Caco-2 (cell line): Measurements from ENCODE around the gene DLG3. TPM values are rescaled to one million over a fixed set of nuclear protein-coding genes. Genes with fewer than 3 reads are reported as not detected.

ENCODE experiments used
- BruUV-seq: library from RNA; stranded (reverse); fragments of 400-500 nt; replicated peaks from 2 replicates; lab custom pipeline; 2021; lab: Mats Ljungman, UMichigan
- CTCF ChIA-PET: fragments of 300-600 bp; sonication (Branson Sonifier 250); formaldehyde crosslinking; loops from one replicate; lab custom pipeline; 2022; ENCODE audit warnings: antibody characterized with exemption; lab: Charles Lee
- POLR2A ChIA-PET: fragments of 300-600 bp; sonication (Branson Sonifier 250); formaldehyde crosslinking; loops from one replicate; lab custom pipeline; 2022; ENCODE audit warnings: antibody characterized with exemption; lab: Charles Lee
- DNase-seq, 2 experiments: peaks; one replicate each; pipeline versions ENCODE4 v3.0.0 to v3.0.0-alpha.2; 2020 to 2022
- H3K27me3 ChIP-seq: replicated peaks from 2 replicates; pipeline ENCODE4 v1.6.0; 2011; ENCODE audit warnings: low read length; ENCODE audit not compliant: control insufficient read depth, insufficient read depth
- H3K36me3 ChIP-seq: 2 replicates; pipeline ENCODE4 v1.5.1; 2011; ENCODE audit warnings: low read length; ENCODE audit not compliant: control insufficient read depth, insufficient read depth
- H3K4me1 ChIP-seq: fragments of 250-450 bp; sonication (Bioruptor Pico); 2 replicates; pipeline ENCODE4 v1.5.1; 2020; ENCODE audit warnings: mild to moderate bottlenecking
- H3K4me3 ChIP-seq: 2 replicates; pipeline ENCODE4 v1.5.1; 2011; ENCODE audit warnings: low read depth, mild to moderate bottlenecking, control low read depth, low read length
- H3K9me3 ChIP-seq: fragments of 250-450 bp; sonication (Bioruptor Pico); 2 replicates; pipeline ENCODE4 v1.5.1; 2020; ENCODE audit warnings: mild to moderate bottlenecking, moderate library complexity
- H3K27ac Mint-ChIP-seq: one replicate; pipeline ENCODE4 v1.8.0; 2022; ENCODE audit warnings: mixed read lengths; ENCODE audit not compliant: unreplicated experiment
- H3K27me3 Mint-ChIP-seq: one replicate; pipeline ENCODE4 v1.8.0; 2022; ENCODE audit warnings: mixed read lengths; ENCODE audit not compliant: insufficient read depth, unreplicated experiment
- H3K36me3 Mint-ChIP-seq: one replicate; pipeline ENCODE4 v1.8.0; 2022; ENCODE audit warnings: mild to moderate bottlenecking, mixed read lengths; ENCODE audit not compliant: insufficient read depth, unreplicated experiment
- H3K4me1 Mint-ChIP-seq: one replicate; pipeline ENCODE4 v1.8.0; 2022; ENCODE audit warnings: low read depth, mixed read lengths; ENCODE audit not compliant: unreplicated experiment
- H3K4me3 Mint-ChIP-seq: one replicate; pipeline ENCODE4 v1.8.0; 2022; ENCODE audit warnings: mild to moderate bottlenecking, moderate library complexity, mixed read lengths; ENCODE audit not compliant: unreplicated experiment
- H3K9me3 Mint-ChIP-seq: one replicate; pipeline ENCODE4 v1.8.0; 2022; ENCODE audit warnings: mixed read lengths; ENCODE audit not compliant: unreplicated experiment
- intact Hi-C: fragments of 100-400 bp; cut with micrococcal nuclease; formaldehyde crosslinking; loops from one replicate; pipeline ENCODE4 v1.10.0; 2022; ENCODE audit not compliant: unreplicated experiment
- total RNA-seq: library from RNA; stranded (reverse); gene quantifications from 2 replicates; pipeline ENCODE4 v1.2.3, GENCODE V29; 2022
- TF ChIP-seq, protein P1 (sequence below), 2 experiments: fragments of 200-600 bp in 1 of 2; IDR thresholded peaks; 1 replicate in 1 of 2; 2 replicates in 1 of 2; pipeline versions ENCODE4 v1.5.1 to v1.8.0; 2011 to 2022; ENCODE audit warnings: antibody characterized with exemption in 1 of 2, control low read depth in 1 of 2, inconsistent platforms in 1 of 2, low read depth in 1 of 2, low read length in 1 of 2, mild to moderate bottlenecking in 1 of 2, moderate library complexity in 1 of 2; ENCODE audit not compliant: insufficient read depth in 1 of 2, severe bottlenecking in 1 of 2, unreplicated experiment in 1 of 2

DLG3 gene
- total RNA-seq, 1 experiment from 2014 or later, result 58.5 TPM

DNA sequence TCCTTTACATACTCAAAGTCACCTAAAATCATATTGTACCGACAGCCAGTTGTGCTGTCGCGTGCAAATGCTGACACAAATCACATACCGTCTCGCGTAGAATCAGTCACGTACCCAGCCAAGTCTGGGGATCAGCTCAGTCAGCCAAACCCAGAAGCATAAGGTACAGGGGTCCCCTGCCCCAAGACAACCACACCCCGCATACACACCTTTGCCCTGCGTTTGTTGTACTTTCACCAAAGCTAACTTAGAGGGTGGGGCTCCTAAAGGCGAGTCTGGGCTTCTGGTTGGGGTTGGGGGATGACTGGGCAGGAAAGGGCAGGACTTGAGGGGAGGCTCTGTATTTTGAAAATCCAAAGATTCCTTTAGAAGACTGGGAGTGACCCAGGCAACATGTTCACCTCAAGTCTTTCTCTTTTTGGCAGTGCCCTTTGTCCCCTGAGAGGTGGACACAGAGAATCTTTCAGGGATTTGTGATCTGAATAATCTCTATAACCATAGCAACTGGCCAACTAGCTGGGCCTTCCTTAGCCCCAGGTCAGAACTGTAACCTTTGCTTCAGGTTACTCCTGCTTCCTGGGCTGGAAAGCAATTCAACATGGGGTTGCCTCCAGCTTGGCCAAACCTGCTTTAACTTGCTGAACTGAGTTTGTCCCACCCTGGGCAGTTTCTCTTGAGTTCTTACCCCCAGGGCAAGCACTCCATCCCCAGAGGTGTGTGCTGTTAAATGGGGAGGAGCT, 20.5 kb upstream of the DLG3 start:
- POLR2A ChIA-PET, result no interaction called here
- H3K4me1 Mint-ChIP-seq, result peaks cover 9% of the 10 kb centered on the region
- peak overlapping the region; percentile 78 for H3K27ac Mint-ChIP-seq
- no peaks in the 10 kb centered on the region for H3K9me3 ChIP-seq
- TF ChIP-seq, protein P1, sequence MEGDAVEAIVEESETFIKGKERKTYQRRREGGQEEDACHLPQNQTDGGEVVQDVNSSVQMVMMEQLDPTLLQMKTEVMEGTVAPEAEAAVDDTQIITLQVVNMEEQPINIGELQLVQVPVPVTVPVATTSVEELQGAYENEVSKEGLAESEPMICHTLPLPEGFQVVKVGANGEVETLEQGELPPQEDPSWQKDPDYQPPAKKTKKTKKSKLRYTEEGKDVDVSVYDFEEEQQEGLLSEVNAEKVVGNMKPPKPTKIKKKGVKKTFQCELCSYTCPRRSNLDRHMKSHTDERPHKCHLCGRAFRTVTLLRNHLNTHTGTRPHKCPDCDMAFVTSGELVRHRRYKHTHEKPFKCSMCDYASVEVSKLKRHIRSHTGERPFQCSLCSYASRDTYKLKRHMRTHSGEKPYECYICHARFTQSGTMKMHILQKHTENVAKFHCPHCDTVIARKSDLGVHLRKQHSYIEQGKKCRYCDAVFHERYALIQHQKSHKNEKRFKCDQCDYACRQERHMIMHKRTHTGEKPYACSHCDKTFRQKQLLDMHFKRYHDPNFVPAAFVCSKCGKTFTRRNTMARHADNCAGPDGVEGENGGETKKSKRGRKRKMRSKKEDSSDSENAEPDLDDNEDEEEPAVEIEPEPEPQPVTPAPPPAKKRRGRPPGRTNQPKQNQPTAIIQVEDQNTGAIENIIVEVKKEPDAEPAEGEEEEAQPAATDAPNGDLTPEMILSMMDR (IDR thresholded peaks at IDR 0.05; ENCODE audit: insufficient read depth in 1 of 2, low read depth in 1 of 2, low read length in 1 of 2, severe bottlenecking in 1 of 2, unreplicated experiment in 1 of 2), result no peak
- peaks cover 1% of the 10 kb centered on the region; the same call in 1 of the 2 replicates for H3K36me3 ChIP-seq
- no peaks in the 10 kb centered on the region for H3K27me3 ChIP-seq
- CTCF ChIA-PET, result interaction anchor here (0.9 to 2.1 kb wide), 4 partner anchors 8 to 241 kb away, joined by 4 to 15 read pairs (median 12); no protein-coding TSS in a partner anchor
- H3K36me3 Mint-ChIP-seq, result peaks cover 24% of the 10 kb centered on the region
- no peaks in the 10 kb centered on the region for H3K9me3 Mint-ChIP-seq
- H3K4me3 Mint-ChIP-seq, result peak overlapping the region; percentile 50
- H3K27me3 Mint-ChIP-seq, result no peaks in the 10 kb centered on the region
- peak; percentile 45 to 54 for DNase-seq
- peak overlapping the region; percentile 21 for H3K4me3 ChIP-seq
- intact Hi-C loops, result loop anchor here (1.0 kb wide), 1 partner anchor 10 kb away; no protein-coding TSS in a partner anchor
- peaks cover 22% of the 10 kb centered on the region for H3K4me1 ChIP-seq
- BruUV-seq, result no TSS peak

DNA sequence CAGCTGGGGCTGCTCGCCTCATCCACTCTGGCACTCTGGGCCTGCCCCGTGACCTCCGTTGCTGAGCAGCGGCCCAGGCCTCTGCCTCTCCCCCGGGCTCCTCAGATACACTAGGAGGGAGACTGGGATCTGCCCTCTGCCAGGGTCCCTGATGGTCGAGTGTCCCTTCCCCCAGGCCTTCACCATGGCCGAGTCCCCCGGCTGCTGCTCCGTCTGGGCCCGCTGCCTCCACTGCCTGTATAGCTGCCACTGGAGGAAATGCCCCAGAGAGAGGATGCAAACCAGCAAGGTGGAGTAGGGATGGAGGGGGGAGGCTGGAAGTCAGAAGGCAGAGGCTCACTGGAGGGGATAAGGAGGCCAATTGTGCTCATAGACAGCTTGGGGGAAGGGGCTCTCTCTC, 19.8 kb upstream of the DLG3 start:
- no peak overlapping the region for H3K4me3 Mint-ChIP-seq
- no peak for DNase-seq
- no peaks in the 10 kb centered on the region for H3K27me3 ChIP-seq
- peaks cover 24% of the 10 kb centered on the region for H3K36me3 Mint-ChIP-seq
- no TSS peak for BruUV-seq
- TF ChIP-seq, protein P1 (IDR thresholded peaks at IDR 0.05; ENCODE audit: insufficient read depth in 1 of 2, low read depth in 1 of 2, low read length in 1 of 2, severe bottlenecking in 1 of 2, unreplicated experiment in 1 of 2), result no peak
- H3K9me3 ChIP-seq, result no peaks in the 10 kb centered on the region
- no peaks in the 10 kb centered on the region for H3K9me3 Mint-ChIP-seq
- H3K36me3 ChIP-seq, result peaks cover 1% of the 10 kb centered on the region; the same call in 1 of the 2 replicates
- no peaks in the 10 kb centered on the region for H3K27me3 Mint-ChIP-seq
- no peak overlapping the region for H3K27ac Mint-ChIP-seq
- ChIA-PET POLR2A (no interaction called here), CTCF (interaction anchor here (0.5 to 2.0 kb wide), 2 partner anchors 129 to 769 kb away, joined by 4 to 15 read pairs; no protein-coding TSS in a partner anchor)
- no peak overlapping the region for H3K4me3 ChIP-seq
- peaks cover 22% of the 10 kb centered on the region for H3K4me1 ChIP-seq
- H3K4me1 Mint-ChIP-seq, result peaks cover 9% of the 10 kb centered on the region
- intact Hi-C loops, result no loop called here

DNA sequence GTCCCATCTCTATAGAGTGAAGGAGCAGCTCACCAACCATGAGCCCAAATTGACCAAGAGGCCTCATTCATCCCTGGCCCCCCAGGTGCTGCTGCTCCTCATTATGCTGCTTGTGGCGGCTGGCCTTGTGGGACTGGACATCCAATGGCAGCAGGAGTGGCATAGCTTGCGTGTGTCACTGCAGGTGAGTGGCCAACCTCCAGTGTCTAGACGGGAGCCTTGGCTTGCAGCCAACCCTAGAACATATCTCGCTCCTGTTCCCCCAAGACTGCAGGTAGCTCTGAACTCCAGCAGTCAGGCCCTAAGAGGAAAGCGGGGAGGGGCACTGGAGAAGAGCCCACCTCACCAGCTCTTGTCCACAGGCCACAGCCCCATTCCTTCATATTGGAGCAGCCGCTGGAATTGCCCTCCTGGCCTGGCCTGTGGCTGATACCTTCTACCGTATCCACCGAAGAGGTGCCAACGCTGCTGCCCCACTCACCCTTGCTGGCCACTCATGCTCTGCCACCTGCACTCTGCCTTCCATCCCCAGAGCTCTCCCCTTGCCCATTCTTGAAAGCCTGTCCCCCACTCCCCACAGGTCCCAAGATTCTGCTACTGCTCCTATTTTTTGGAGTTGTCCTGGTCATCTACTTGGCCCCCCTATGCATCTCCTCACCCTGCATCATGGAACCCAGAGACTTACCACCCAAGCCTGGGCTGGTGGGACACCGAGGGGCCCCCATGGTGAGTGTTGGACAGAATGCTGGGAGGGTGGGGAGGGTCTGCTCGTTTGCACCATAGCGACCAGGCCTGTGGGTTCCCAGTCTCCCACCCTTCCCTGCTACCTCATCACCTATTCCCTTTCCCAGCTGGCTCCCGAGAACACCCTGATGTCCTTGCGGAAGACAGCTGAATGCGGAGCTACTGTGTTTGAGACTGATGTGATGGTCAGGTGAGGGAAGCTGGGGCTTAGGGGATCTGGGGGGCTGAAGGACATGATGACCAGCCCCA, 18.1 kb upstream of the DLG3 start:
- Histone ChIP-seq H3K4me1 (peaks cover 22% of the 10 kb centered on the region), H3K27me3 (no peaks in the 10 kb centered on the region), H3K4me3 (no peak overlapping the region), H3K9me3 (no peaks in the 10 kb centered on the region), H3K36me3 (peaks cover 1% of the 10 kb centered on the region; the same call in 1 of the 2 replicates)
- no peak for DNase-seq
- Mint-ChIP-seq H3K4me3 (no peak overlapping the region), H3K27ac (no peak overlapping the region), H3K4me1 (peaks cover 9% of the 10 kb centered on the region), H3K27me3 (no peaks in the 10 kb centered on the region), H3K9me3 (no peaks in the 10 kb centered on the region), H3K36me3 (peaks cover 10% of the 10 kb centered on the region)
- POLR2A ChIA-PET, result no interaction called here
- CTCF ChIA-PET, result no interaction called here
- intact Hi-C loops, result no loop called here
- BruUV-seq, result no TSS peak
- TF ChIP-seq, protein P1 (IDR thresholded peaks at IDR 0.05; ENCODE audit: insufficient read depth in 1 of 2, low read depth in 1 of 2, low read length in 1 of 2, severe bottlenecking in 1 of 2, unreplicated experiment in 1 of 2), result no peak
